ENCODE results near the gene MYBL2.

Gene MYBL2

GRCh38 chr20:43744151-43744611, 77.3 kb downstream of the MYBL2 start:
- Histone ChIP-seq H3K27me3 (ENCODE audit: low read depth, low read length) (peaks cover 6% of the 10 kb centered on the region), H3K27ac (ENCODE audit: low read length) (no peak overlapping the region), H3K9me3 (ENCODE audit: control insufficient read depth in 1 of 2, low read length in 2 of 2) (no peaks in the 10 kb centered on the region), H3K36me3 (ENCODE audit: control insufficient read depth in 1 of 2, insufficient read depth in 2 of 2, low read length in 2 of 2) (no peaks in the 10 kb centered on the region), H3K4me3 (ENCODE audit: low read depth in 1 of 2, low read length in 2 of 2) (no peak overlapping the region), H3K4me1 (ENCODE audit: control insufficient read depth in 1 of 2, insufficient read depth in 2 of 2, low read length in 2 of 2) (no peaks in the 10 kb centered on the region)

- no peaks in the 10 kb centered on the region for H3K36me3 ChIP-seq (ENCODE audit: control insufficient read depth in 1 of 2, insufficient read depth in 2 of 2, low read length in 2 of 2)
- no peaks in the 10 kb centered on the region for H3K9me3 ChIP-seq (ENCODE audit: control insufficient read depth in 1 of 2, low read length in 2 of 2)
- peaks cover 6% of the 10 kb centered on the region for H3K27me3 ChIP-seq (ENCODE audit: low read depth, low read length)
- no peak overlapping the region for H3K4me3 ChIP-seq (ENCODE audit: low read depth in 1 of 2, low read length in 2 of 2)
- no peaks in the 10 kb centered on the region for H3K4me1 ChIP-seq (ENCODE audit: control insufficient read depth in 1 of 2, insufficient read depth in 2 of 2, low read length in 2 of 2)
- no peak overlapping the region for H3K27ac ChIP-seq (ENCODE audit: low read length)
Observed at GRCh38 chr20:43744966-43745730, 78.2 kb downstream of the MYBL2 start.

- H3K4me3 ChIP-seq (ENCODE audit: low read depth in 1 of 2, low read length in 2 of 2): no peak overlapping the region
- no peaks in the 10 kb centered on the region for H3K4me1 ChIP-seq (ENCODE audit: control insufficient read depth in 1 of 2, insufficient read depth in 2 of 2, low read length in 2 of 2)
- no peaks in the 10 kb centered on the region for H3K36me3 ChIP-seq (ENCODE audit: control insufficient read depth in 1 of 2, insufficient read depth in 2 of 2, low read length in 2 of 2)
- no peaks in the 10 kb centered on the region for H3K9me3 ChIP-seq (ENCODE audit: control insufficient read depth in 1 of 2, low read length in 2 of 2)
- peaks cover 6% of the 10 kb centered on the region for H3K27me3 ChIP-seq (ENCODE audit: low read depth, low read length)
- H3K27ac ChIP-seq (ENCODE audit: low read length): no peak overlapping the region
Observed at GRCh38 chr20:43746344-43747137, 79.6 kb downstream of the MYBL2 start.

- H3K9me3 ChIP-seq (ENCODE audit: control insufficient read depth in 1 of 2, low read length in 2 of 2): no peaks in the 10 kb centered on the region
- H3K4me1 ChIP-seq (ENCODE audit: control insufficient read depth in 1 of 2, insufficient read depth in 2 of 2, low read length in 2 of 2): no peaks in the 10 kb centered on the region
- peaks cover 6% of the 10 kb centered on the region for H3K27me3 ChIP-seq (ENCODE audit: low read depth, low read length)
- no peaks in the 10 kb centered on the region for H3K36me3 ChIP-seq (ENCODE audit: control insufficient read depth in 1 of 2, insufficient read depth in 2 of 2, low read length in 2 of 2)
- H3K4me3 ChIP-seq (ENCODE audit: low read depth in 1 of 2, low read length in 2 of 2): no peak overlapping the region
- no peak overlapping the region for H3K27ac ChIP-seq (ENCODE audit: low read length)
Observed at GRCh38 chr20:43748274-43748673, 81.4 kb downstream of the MYBL2 start.

GRCh38 chr20:43749734-43750294, 82.9 kb downstream of the MYBL2 start:
- H3K9me3 ChIP-seq (ENCODE audit: control insufficient read depth in 1 of 2, low read length in 2 of 2): no peaks in the 10 kb centered on the region
- no peak overlapping the region for H3K27ac ChIP-seq (ENCODE audit: low read length)
- no peak overlapping the region for H3K4me3 ChIP-seq (ENCODE audit: low read depth in 1 of 2, low read length in 2 of 2)
- H3K36me3 ChIP-seq (ENCODE audit: control insufficient read depth in 1 of 2, insufficient read depth in 2 of 2, low read length in 2 of 2): no peaks in the 10 kb centered on the region
- no peaks in the 10 kb centered on the region for H3K4me1 ChIP-seq (ENCODE audit: control insufficient read depth in 1 of 2, insufficient read depth in 2 of 2, low read length in 2 of 2)
- H3K27me3 ChIP-seq (ENCODE audit: low read depth, low read length): no peaks in the 10 kb centered on the region

GRCh38 chr20:43750774-43751166, 83.9 kb downstream of the MYBL2 start:
- H3K36me3 ChIP-seq (ENCODE audit: control insufficient read depth in 1 of 2, insufficient read depth in 2 of 2, low read length in 2 of 2): no peaks in the 10 kb centered on the region
- no peaks in the 10 kb centered on the region for H3K4me1 ChIP-seq (ENCODE audit: control insufficient read depth in 1 of 2, insufficient read depth in 2 of 2, low read length in 2 of 2)
- no peak overlapping the region for H3K4me3 ChIP-seq (ENCODE audit: low read depth in 1 of 2, low read length in 2 of 2)

GRCh38 chr20:43751167-43752050, 84.5 kb downstream of the MYBL2 start:
- H3K27ac ChIP-seq (ENCODE audit: low read length): no peak overlapping the region
- H3K4me1 ChIP-seq (ENCODE audit: control insufficient read depth in 1 of 2, insufficient read depth in 2 of 2, low read length in 2 of 2): no peaks in the 10 kb centered on the region
- H3K36me3 ChIP-seq (ENCODE audit: control insufficient read depth in 1 of 2, insufficient read depth in 2 of 2, low read length in 2 of 2): no peaks in the 10 kb centered on the region
- H3K27me3 ChIP-seq (ENCODE audit: low read depth, low read length): no peaks in the 10 kb centered on the region
- no peak overlapping the region for H3K4me3 ChIP-seq (ENCODE audit: low read depth in 1 of 2, low read length in 2 of 2)
- H3K9me3 ChIP-seq (ENCODE audit: control insufficient read depth in 1 of 2, low read length in 2 of 2): no peaks in the 10 kb centered on the region

More at GRCh38 chr20:43750774-43751166, 83.9 kb downstream of the MYBL2 start:
- H3K9me3 ChIP-seq (ENCODE audit: control insufficient read depth in 1 of 2, low read length in 2 of 2): no peaks in the 10 kb centered on the region
- no peak overlapping the region for H3K27ac ChIP-seq (ENCODE audit: low read length)
- H3K27me3 ChIP-seq (ENCODE audit: low read depth, low read length): no peaks in the 10 kb centered on the region

GRCh38 chr20:43752051-43752360, 85.1 kb downstream of the MYBL2 start:
- no peaks in the 10 kb centered on the region for H3K27me3 ChIP-seq (ENCODE audit: low read depth, low read length)
- H3K4me3 ChIP-seq (ENCODE audit: low read depth in 1 of 2, low read length in 2 of 2): no peak overlapping the region
- H3K9me3 ChIP-seq (ENCODE audit: control insufficient read depth in 1 of 2, low read length in 2 of 2): no peaks in the 10 kb centered on the region
- no peak overlapping the region for H3K27ac ChIP-seq (ENCODE audit: low read length)
- H3K4me1 ChIP-seq (ENCODE audit: control insufficient read depth in 1 of 2, insufficient read depth in 2 of 2, low read length in 2 of 2): no peaks in the 10 kb centered on the region
- no peaks in the 10 kb centered on the region for H3K36me3 ChIP-seq (ENCODE audit: control insufficient read depth in 1 of 2, insufficient read depth in 2 of 2, low read length in 2 of 2)

GRCh38 chr20:43752561-43753301, 85.8 kb downstream of the MYBL2 start:
- Histone ChIP-seq H3K9me3 (ENCODE audit: control insufficient read depth in 1 of 2, low read length in 2 of 2) (no peaks in the 10 kb centered on the region), H3K4me3 (ENCODE audit: low read depth in 1 of 2, low read length in 2 of 2) (no peak overlapping the region), H3K4me1 (ENCODE audit: control insufficient read depth in 1 of 2, insufficient read depth in 2 of 2, low read length in 2 of 2) (no peaks in the 10 kb centered on the region), H3K27ac (ENCODE audit: low read length) (no peak overlapping the region), H3K36me3 (ENCODE audit: control insufficient read depth in 1 of 2, insufficient read depth in 2 of 2, low read length in 2 of 2) (no peaks in the 10 kb centered on the region), H3K27me3 (ENCODE audit: low read depth, low read length) (no peaks in the 10 kb centered on the region)

GRCh38 chr20:43755390-43755789, 88.5 kb downstream of the MYBL2 start:
- Histone ChIP-seq H3K9me3 (ENCODE audit: control insufficient read depth in 1 of 2, low read length in 2 of 2) (no peaks in the 10 kb centered on the region), H3K27ac (ENCODE audit: low read length) (no peak overlapping the region), H3K4me3 (ENCODE audit: low read depth in 1 of 2, low read length in 2 of 2) (no peak overlapping the region), H3K36me3 (ENCODE audit: control insufficient read depth in 1 of 2, insufficient read depth in 2 of 2, low read length in 2 of 2) (no peaks in the 10 kb centered on the region), H3K4me1 (ENCODE audit: control insufficient read depth in 1 of 2, insufficient read depth in 2 of 2, low read length in 2 of 2) (no peaks in the 10 kb centered on the region), H3K27me3 (ENCODE audit: low read depth, low read length) (no peaks in the 10 kb centered on the region)
